SK-N-SH (cell line): ENCODE results near the gene ARL3.

Experiments
- CTCF ChIP-seq: fragments of 200-600 bp; sonication (generic); IDR thresholded peaks from 2 replicates; pipeline ENCODE4 v1.6.1; 2017; ENCODE audit warnings: antibody characterized with exemption, mild to moderate bottlenecking, moderate library complexity
- EZH2phosphoT487 ChIP-seq: fragments of 200-600 bp; sonication (generic); IDR thresholded peaks from 2 replicates; pipeline ENCODE4 v1.6.1; 2017; ENCODE audit warnings: low read depth, mixed run types, mild to moderate bottlenecking, antibody characterized with exemption, moderate library complexity, borderline replicate concordance
- GABPA ChIP-seq: IDR thresholded peaks from 2 replicates; pipeline ENCODE4 v1.4.0; 2012; ENCODE audit warnings: low read depth, mild to moderate bottlenecking
- JUND ChIP-seq: IDR thresholded peaks from 2 replicates; pipeline ENCODE4 v1.4.0; 2012
- MAX ChIP-seq: IDR thresholded peaks from 2 replicates; pipeline ENCODE4 v1.4.0; 2012; ENCODE audit warnings: low read depth
- MEF2A ChIP-seq: IDR thresholded peaks from 2 replicates; pipeline ENCODE4 v1.4.0; 2012; ENCODE audit warnings: low read depth, borderline replicate concordance
- NFIC ChIP-seq: IDR thresholded peaks from 2 replicates; pipeline ENCODE4 v1.4.0; 2012; ENCODE audit warnings: borderline replicate concordance
- REST ChIP-seq: IDR thresholded peaks from 2 replicates; pipeline ENCODE4 v1.6.1; 2012; ENCODE audit warnings: mild to moderate bottlenecking, low read depth, low read length, moderate library complexity
- RFX5 ChIP-seq: IDR thresholded peaks from 2 replicates; pipeline ENCODE4 v1.6.1; 2012; ENCODE audit warnings: mild to moderate bottlenecking, improper control_type of control experiment, low read length
- SIN3A ChIP-seq: IDR thresholded peaks from 2 replicates; pipeline ENCODE4 v1.6.1; 2012; ENCODE audit warnings: low read depth, mild to moderate bottlenecking, low read length, moderate library complexity, borderline replicate concordance
- TAF1 ChIP-seq: IDR thresholded peaks from 2 replicates; pipeline ENCODE4 v1.6.1; 2012; ENCODE audit warnings: low read depth, mild to moderate bottlenecking, low read length, moderate library complexity, borderline replicate concordance
- TEAD4 ChIP-seq: IDR thresholded peaks from 2 replicates; pipeline ENCODE4 v1.4.0; 2012; ENCODE audit warnings: mild to moderate bottlenecking, borderline replicate concordance; ENCODE audit not compliant: insufficient read depth
- ZBTB33 ChIP-seq: IDR thresholded peaks from 2 replicates; pipeline ENCODE4 v1.4.0; 2012; ENCODE audit warnings: low read depth, borderline replicate concordance

- TF ChIP-seq EZH2phosphoT487 (no peak), CTCF (no peak), SIN3A (no peak), NFIC (no peak), MAX (no peak), TEAD4 (no peak), ZBTB33 (no peak), TAF1 (no peak), GABPA (no peak), MEF2A (no peak), RFX5 (no peak), REST (no peak), JUND (no peak)
These were observed 59.2 kb downstream of the ARL3 start for GRCh38 chr10:102654969-102655368.
